Lower leg skin (tissue), 3 donors: ENCODE data around the gene CREB3.
A peak's percentile ranks its signal among the peaks of the same experiment; 100 is the strongest.

Experiments used
- POLR2A ChIP-seq, 2 donors: fragments of 450-650 bp; IDR thresholded peaks; one replicate each; pipeline ENCODE4 v1.6.1; 2016 to 2017; ENCODE audit warnings: antibody characterized with exemption in 2 of 2, mild to moderate bottlenecking in 1 of 2, moderate library complexity in 1 of 2
- TF ChIP-seq, protein P1 (sequence below), 3 donors: fragments of 450-650 bp; IDR thresholded peaks; one replicate each; pipeline ENCODE4 v1.5.1; 2016; ENCODE audit warnings: antibody characterized with exemption in 3 of 3, mild to moderate bottlenecking in 3 of 3, moderate library complexity in 2 of 3

DNA sequence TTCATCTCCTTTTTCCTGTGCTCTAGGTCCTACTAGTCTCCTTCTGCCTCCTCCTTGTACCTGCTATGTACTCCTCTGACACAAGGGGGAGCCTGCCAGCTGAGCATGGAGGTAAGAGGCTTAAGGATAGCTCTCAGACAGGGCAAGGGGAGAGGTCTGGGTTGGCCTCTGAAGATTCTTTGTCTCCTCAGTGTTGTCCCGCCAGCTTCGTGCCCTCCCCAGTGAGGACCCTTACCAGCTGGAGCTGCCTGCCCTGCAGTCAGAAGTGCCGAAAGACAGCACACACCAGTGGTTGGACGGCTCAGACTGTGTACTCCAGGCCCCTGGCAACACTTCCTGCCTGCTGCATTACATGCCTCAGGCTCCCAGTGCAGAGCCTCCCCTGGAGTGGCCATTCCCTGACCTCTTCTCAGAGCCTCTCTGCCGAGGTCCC lies 3.8 kb downstream of the CREB3 start:
- TF ChIP-seq, protein P1, sequence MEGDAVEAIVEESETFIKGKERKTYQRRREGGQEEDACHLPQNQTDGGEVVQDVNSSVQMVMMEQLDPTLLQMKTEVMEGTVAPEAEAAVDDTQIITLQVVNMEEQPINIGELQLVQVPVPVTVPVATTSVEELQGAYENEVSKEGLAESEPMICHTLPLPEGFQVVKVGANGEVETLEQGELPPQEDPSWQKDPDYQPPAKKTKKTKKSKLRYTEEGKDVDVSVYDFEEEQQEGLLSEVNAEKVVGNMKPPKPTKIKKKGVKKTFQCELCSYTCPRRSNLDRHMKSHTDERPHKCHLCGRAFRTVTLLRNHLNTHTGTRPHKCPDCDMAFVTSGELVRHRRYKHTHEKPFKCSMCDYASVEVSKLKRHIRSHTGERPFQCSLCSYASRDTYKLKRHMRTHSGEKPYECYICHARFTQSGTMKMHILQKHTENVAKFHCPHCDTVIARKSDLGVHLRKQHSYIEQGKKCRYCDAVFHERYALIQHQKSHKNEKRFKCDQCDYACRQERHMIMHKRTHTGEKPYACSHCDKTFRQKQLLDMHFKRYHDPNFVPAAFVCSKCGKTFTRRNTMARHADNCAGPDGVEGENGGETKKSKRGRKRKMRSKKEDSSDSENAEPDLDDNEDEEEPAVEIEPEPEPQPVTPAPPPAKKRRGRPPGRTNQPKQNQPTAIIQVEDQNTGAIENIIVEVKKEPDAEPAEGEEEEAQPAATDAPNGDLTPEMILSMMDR (IDR thresholded peaks at IDR 0.05): peak in 1 of 3 donors; percentile 35
- TF ChIP-seq POLR2A (IDR thresholded peaks at IDR 0.05): no peak
